Tibial nerve (tissue), 4 donors: ENCODE measurements around the gene CCNF.

ENCODE experiments used
- EP300 ChIP-seq, 2 donors: sonication (generic); formaldehyde crosslinking; IDR thresholded peaks; one replicate each; pipeline ENCODE4 v1.6.1; 2017; ENCODE audit warnings: antibody characterized with exemption in 2 of 2, mild to moderate bottlenecking in 1 of 2
- POLR2A ChIP-seq, 2 donors: fragments of 450-650 bp; IDR thresholded peaks; one replicate each; pipeline ENCODE4 v1.6.1; 2017; ENCODE audit warnings: antibody characterized with exemption in 2 of 2, mild to moderate bottlenecking in 2 of 2, moderate library complexity in 2 of 2
- TF ChIP-seq, protein P1 (sequence below), 5 experiments: fragments of 200-600 bp in 3 of 5; fragments of 450-650 bp in 2 of 5; sonication (generic) in 3 of 5; IDR thresholded peaks; one replicate each; pipeline ENCODE4 v1.5.1; 2016 to 2019; ENCODE audit warnings: antibody characterized with exemption in 5 of 5, mild to moderate bottlenecking in 3 of 5, moderate library complexity in 2 of 5

DNA sequence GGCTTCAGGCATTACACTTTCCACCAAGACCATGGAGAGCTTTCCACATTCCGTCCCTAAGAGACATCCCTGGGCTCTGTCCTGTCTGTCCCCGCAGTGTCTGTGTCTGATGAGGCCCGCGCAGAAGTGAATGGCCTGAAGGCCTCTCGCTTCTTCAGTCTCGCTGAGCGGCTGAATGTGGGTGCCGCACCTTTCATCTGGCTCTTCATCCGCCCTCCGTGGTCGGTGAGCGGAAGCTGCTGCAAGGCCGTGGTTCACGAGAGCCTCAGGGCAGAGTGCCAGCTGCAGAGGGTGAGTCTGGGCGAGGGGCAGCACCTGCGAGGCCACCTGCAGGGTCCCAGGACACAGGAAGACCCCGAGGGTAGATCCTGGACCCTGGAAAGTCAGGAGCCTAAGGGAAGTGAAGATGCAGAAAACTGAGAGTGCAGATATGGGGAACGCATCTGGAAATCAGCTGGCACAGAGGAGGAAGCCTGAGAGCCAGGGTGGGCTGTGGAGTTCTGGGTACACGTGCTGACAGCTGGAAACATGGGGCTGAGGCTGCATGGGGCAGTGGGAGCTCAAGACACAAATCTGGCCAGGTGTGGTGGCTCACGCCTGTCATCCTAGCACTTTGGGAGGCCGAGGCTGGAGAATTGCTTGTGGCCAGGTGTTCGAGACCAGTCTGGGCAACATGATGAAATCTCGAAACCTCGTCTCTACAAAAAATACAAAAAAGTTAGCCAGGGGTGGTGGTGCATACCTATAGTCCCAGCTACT is 8.0 kb downstream of the CCNF start:
- TF ChIP-seq, protein P1, sequence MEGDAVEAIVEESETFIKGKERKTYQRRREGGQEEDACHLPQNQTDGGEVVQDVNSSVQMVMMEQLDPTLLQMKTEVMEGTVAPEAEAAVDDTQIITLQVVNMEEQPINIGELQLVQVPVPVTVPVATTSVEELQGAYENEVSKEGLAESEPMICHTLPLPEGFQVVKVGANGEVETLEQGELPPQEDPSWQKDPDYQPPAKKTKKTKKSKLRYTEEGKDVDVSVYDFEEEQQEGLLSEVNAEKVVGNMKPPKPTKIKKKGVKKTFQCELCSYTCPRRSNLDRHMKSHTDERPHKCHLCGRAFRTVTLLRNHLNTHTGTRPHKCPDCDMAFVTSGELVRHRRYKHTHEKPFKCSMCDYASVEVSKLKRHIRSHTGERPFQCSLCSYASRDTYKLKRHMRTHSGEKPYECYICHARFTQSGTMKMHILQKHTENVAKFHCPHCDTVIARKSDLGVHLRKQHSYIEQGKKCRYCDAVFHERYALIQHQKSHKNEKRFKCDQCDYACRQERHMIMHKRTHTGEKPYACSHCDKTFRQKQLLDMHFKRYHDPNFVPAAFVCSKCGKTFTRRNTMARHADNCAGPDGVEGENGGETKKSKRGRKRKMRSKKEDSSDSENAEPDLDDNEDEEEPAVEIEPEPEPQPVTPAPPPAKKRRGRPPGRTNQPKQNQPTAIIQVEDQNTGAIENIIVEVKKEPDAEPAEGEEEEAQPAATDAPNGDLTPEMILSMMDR (IDR thresholded peaks at IDR 0.05): no peak
- no peak for TF ChIP-seq POLR2A (IDR thresholded peaks at IDR 0.05)
- no peak for TF ChIP-seq EP300 (IDR thresholded peaks at IDR 0.05)
